H1 (cell line): ENCODE measurements around the gene ACTG1. TPM values are rescaled to one million over a fixed set of nuclear protein-coding genes. Genes with fewer than 3 reads are reported as not detected.

Source experiments
- CTCF ChIA-PET: fragments of 300-600 bp; sonication (Branson Sonifier 250); formaldehyde crosslinking; loops from one replicate; lab custom pipeline; 2021; ENCODE audit not compliant: partially characterized antibody; lab: Charles Lee
- POLR2A ChIA-PET: fragments of 300-600 bp; sonication (Branson Sonifier 250); formaldehyde crosslinking; loops from one replicate; lab custom pipeline; 2021; ENCODE audit warnings: inconsistent platforms; ENCODE audit not compliant: partially characterized antibody; lab: Charles Lee
- DNase-seq, 2 experiments: peaks; one replicate each; pipeline versions ENCODE4 v3.0.0 to v3.0.0-alpha.2; 2010 to 2022; ENCODE audit warnings: low spot score in 2 of 2, low read depth in 1 of 2, mixed read lengths in 1 of 2
- FAIRE-seq: peaks from 2 replicates; lab custom pipeline; 2011; peaks lifted over from hg19 to GRCh38; lab: Jason Lieb, UNC
- H2AFZ ChIP-seq: 2 replicates; pipeline ENCODE4 v1.8.1; 2012; ENCODE audit warnings: low read length, inconsistent platforms
- H2AK5ac ChIP-seq: 2 replicates; pipeline ENCODE4 v1.6.1; 2013; ENCODE audit warnings: low read depth, low read length
- H2BK120ac ChIP-seq: replicated peaks from 2 replicates; pipeline ENCODE3; 2013; ENCODE audit warnings: low read depth, low read length, inconsistent platforms
- H2BK12ac ChIP-seq: 2 replicates; pipeline ENCODE4 v1.6.1; 2013; ENCODE audit warnings: low read depth, low read length
- H2BK15ac ChIP-seq: 2 replicates; pipeline ENCODE4 v1.6.1; 2013; ENCODE audit warnings: low read length
- H2BK20ac ChIP-seq: 2 replicates; pipeline ENCODE4 v1.6.1; 2013; ENCODE audit warnings: low read length
- H2BK5ac ChIP-seq: 2 replicates; pipeline ENCODE4 v1.6.1; 2013; ENCODE audit warnings: low read depth, low read length
- H3K14ac ChIP-seq: 2 replicates; pipeline ENCODE4 v1.6.1; 2013; ENCODE audit warnings: inconsistent platforms; ENCODE audit not compliant: insufficient read length
- H3K18ac ChIP-seq: 2 replicates; pipeline ENCODE4 v1.6.1; 2013; ENCODE audit warnings: low read length; ENCODE audit errors: extremely low read depth
- H3K23ac ChIP-seq: 2 replicates; pipeline ENCODE4 v1.6.1; 2013; ENCODE audit warnings: inconsistent platforms; ENCODE audit not compliant: insufficient read length
- H3K23me2 ChIP-seq: 2 replicates; pipeline ENCODE4 v1.6.1; 2013; ENCODE audit warnings: low read depth, low read length
- H3K27ac ChIP-seq: 2 replicates; pipeline ENCODE4 v1.6.1; 2011; ENCODE audit warnings: low read depth, low read length, inconsistent platforms
- H3K27me3 ChIP-seq, 4 experiments: replicated peaks in 1 of 4; 1 replicate in 1 of 4; 2 replicates in 3 of 4; pipeline versions ENCODE4 v1.6.1 to v1.8.1; 2011 to 2013; ENCODE audit warnings: low read length in 3 of 4, mild to moderate bottlenecking in 3 of 4, inconsistent platforms in 2 of 4, mixed read lengths in 2 of 4, moderate library complexity in 1 of 4; ENCODE audit not compliant: control insufficient read depth in 3 of 4, insufficient read depth in 3 of 4; ENCODE audit errors: extremely low read depth in 1 of 4
- H3K36me3 ChIP-seq, 4 experiments: 2 replicates each; pipeline versions ENCODE4 v1.6.1 to v1.8.1; 2011 to 2013; ENCODE audit warnings: mild to moderate bottlenecking in 4 of 4, low read length in 3 of 4, moderate library complexity in 2 of 4, control low read depth in 1 of 4, inconsistent platforms in 1 of 4; ENCODE audit not compliant: insufficient read depth in 4 of 4, control insufficient read depth in 2 of 4
- H3K4ac ChIP-seq: replicated peaks from 2 replicates; pipeline ENCODE3; 2013; ENCODE audit warnings: low read length, low read depth, mixed read lengths, inconsistent platforms; ENCODE audit not compliant: insufficient read length
- H3K4me1 ChIP-seq, 4 experiments: replicated peaks in 1 of 4; 1 replicate in 1 of 4; 2 replicates in 3 of 4; pipeline versions ENCODE4 v1.6.1 to v1.8.1; 2011 to 2013; ENCODE audit warnings: low read length in 3 of 4, inconsistent platforms in 2 of 4, mixed read lengths in 1 of 4; ENCODE audit not compliant: insufficient read depth in 4 of 4, control insufficient read depth in 3 of 4
- H3K4me2 ChIP-seq, 2 experiments: 2 replicates each; pipeline versions ENCODE4 v1.6.1 to v1.8.1; 2011 to 2013; ENCODE audit warnings: low read depth in 2 of 2, low read length in 2 of 2, control low read depth in 1 of 2, inconsistent platforms in 1 of 2, mild to moderate bottlenecking in 1 of 2; ENCODE audit not compliant: insufficient read depth in 1 of 2
- H3K4me3 ChIP-seq, 4 experiments: fragments of 200-600, 300-600 bp in 1 of 4; sonication (generic), shearing (Covaris generic), sonication (Bioruptor Twin) in 1 of 4; 2 replicates each; pipeline versions ENCODE4 v1.5.1 to v1.8.1; 2011 to 2016; ENCODE audit warnings: low read length in 4 of 4, low read depth in 3 of 4, control low read depth in 2 of 4, inconsistent platforms in 2 of 4, mild to moderate bottlenecking in 2 of 4, mixed read lengths in 1 of 4, moderate library complexity in 1 of 4; ENCODE audit not compliant: insufficient read depth in 2 of 4; ENCODE audit errors: extremely low read depth in 1 of 4
- H3K56ac ChIP-seq: replicated peaks from 2 replicates; pipeline ENCODE3; 2013; ENCODE audit warnings: low read depth, mild to moderate bottlenecking, mixed read lengths, low read length, inconsistent platforms; ENCODE audit not compliant: insufficient read length
- H3K79me1 ChIP-seq: 2 replicates; pipeline ENCODE4 v1.6.1; 2013; ENCODE audit warnings: low read depth, low read length, control low read depth
- H3K79me2 ChIP-seq, 2 experiments: 2 replicates each; pipeline versions ENCODE4 v1.6.1 to v1.8.1; 2012 to 2013; ENCODE audit warnings: low read length in 2 of 2, mild to moderate bottlenecking in 2 of 2, inconsistent platforms in 1 of 2; ENCODE audit not compliant: insufficient read depth in 2 of 2, control insufficient read depth in 1 of 2
- H3K9ac ChIP-seq, 4 experiments: replicated peaks in 1 of 4; 1 replicate in 1 of 4; 2 replicates in 3 of 4; pipeline versions ENCODE4 v1.6.1 to v1.8.1; 2011 to 2013; ENCODE audit warnings: low read depth in 3 of 4, low read length in 3 of 4, control low read depth in 2 of 4, mild to moderate bottlenecking in 2 of 4, moderate library complexity in 2 of 4, inconsistent platforms in 1 of 4; ENCODE audit errors: extremely low read depth in 1 of 4
- H3K9me3 ChIP-seq, 2 experiments: 2 replicates each; pipeline versions ENCODE4 v1.6.1 to v1.8.1; 2012 to 2013; ENCODE audit warnings: mild to moderate bottlenecking in 2 of 2, moderate library complexity in 2 of 2, control low read depth in 1 of 2, inconsistent platforms in 1 of 2, low read depth in 1 of 2, low read length in 1 of 2, mixed read lengths in 1 of 2; ENCODE audit not compliant: insufficient read depth in 2 of 2
- H4K20me1 ChIP-seq, 2 experiments: replicated peaks in 1 of 2; 2 replicates each; pipeline versions ENCODE3 to v1.8.1; 2011 to 2013; ENCODE audit warnings: inconsistent platforms in 2 of 2, low read length in 2 of 2, mild to moderate bottlenecking in 1 of 2; ENCODE audit not compliant: insufficient read depth in 2 of 2, control insufficient read depth in 1 of 2
- H4K5ac ChIP-seq: 2 replicates; pipeline ENCODE4 v1.6.1; 2013; ENCODE audit warnings: low read length, low read depth, mixed read lengths, inconsistent platforms; ENCODE audit not compliant: insufficient read length
- H4K8ac ChIP-seq: 2 replicates; pipeline ENCODE4 v1.8.0; 2013; ENCODE audit warnings: mild to moderate bottlenecking, moderate library complexity, low read length, inconsistent platforms; ENCODE audit not compliant: insufficient read depth; ENCODE audit errors: extremely low read depth
- H4K91ac ChIP-seq: replicated peaks from 2 replicates; pipeline ENCODE3; 2013; ENCODE audit warnings: low read length, mixed read lengths, inconsistent platforms; ENCODE audit not compliant: insufficient read length
- BCL11A ChIP-seq, 2 experiments: IDR thresholded peaks; one replicate each; pipeline ENCODE4 v1.6.1; 2011; ENCODE audit warnings: low read depth in 2 of 2, low read length in 2 of 2, mild to moderate bottlenecking in 2 of 2
- CHD2 ChIP-seq: IDR thresholded peaks from 2 replicates; pipeline ENCODE4 v1.6.1; 2012; ENCODE audit warnings: low read length, improper control_type of control experiment
- GABPA ChIP-seq: IDR thresholded peaks from 2 replicates; pipeline ENCODE4 v1.6.1; 2011; ENCODE audit warnings: mild to moderate bottlenecking, low read length, moderate library complexity, borderline replicate concordance; ENCODE audit not compliant: insufficient read depth
- POLR2A ChIP-seq, 2 experiments: IDR thresholded peaks; 1 replicate in 1 of 2; 2 replicates in 1 of 2; pipeline ENCODE4 v1.6.1; 2011; ENCODE audit warnings: low read depth in 2 of 2, low read length in 2 of 2, mild to moderate bottlenecking in 2 of 2; ENCODE audit errors: control extremely low read depth in 1 of 2
- SIX5 ChIP-seq: IDR thresholded peaks from 2 replicates; pipeline ENCODE4 v1.6.1; 2011; ENCODE audit warnings: mild to moderate bottlenecking, low read depth, low read length
- YY1 ChIP-seq: IDR thresholded peaks from 2 replicates; pipeline ENCODE4 v1.6.1; 2011; ENCODE audit warnings: low read depth, mild to moderate bottlenecking, low read length
- ZNF274 ChIP-seq: IDR thresholded peaks from 2 replicates; pipeline ENCODE4 v1.7.0; 2012; ENCODE audit warnings: low read length, borderline replicate concordance; ENCODE audit errors: extremely low read depth
- WGBS, 2 experiments: shearing (Covaris generic) in 1 of 2; methylation state at CpG; one replicate each; pipeline versions ENCODE4 v1.1.6 to v1.1.7; 2013 to 2015; ENCODE audit warnings: low lambda C conversion rate in 2 of 2, mixed read lengths in 2 of 2, inconsistent platforms in 1 of 2, low coverage in 1 of 2, missing lambda C conversion rate in 1 of 2; ENCODE audit not compliant: insufficient replicate concordance in 2 of 2, insufficient coverage in 1 of 2, insufficient read length in 1 of 2; ENCODE audit errors: extremely low coverage in 1 of 2, missing lambda C conversion rate in 1 of 2; 5-methylcytosine and 5-hydroxymethylcytosine counted together
- polyA plus RNA-seq, 7 experiments: library from polyadenylated mRNA; depleted of rRNA in 3 of 7; stranded (reverse) in 5 of 7; unstranded in 2 of 7; fragments of >200 nt in 5 of 7; fragments of 200-250 nt in 2 of 7; gene quantifications; 1 replicate in 5 of 7; 2 replicates in 1 of 7; 4 replicates in 1 of 7; pipeline versions ENCODE4 v1.2.1 to v1.2.3, GENCODE V29; 2011 to 2013; ENCODE audit warnings: missing spikeins in 2 of 7, mixed read lengths in 2 of 7
- total RNA-seq: library from RNA; stranded (reverse); fragmentation: NEBNext Ultra II Directional; extraction: Animal tissue kit (Norgen Biotek cat#: 25700); gene quantifications from 2 replicates; pipeline ENCODE4 v1.2.1, GENCODE V29; 2021
- TF ChIP-seq, protein P1 (sequence below), 3 experiments: IDR thresholded peaks; 1 replicate in 2 of 3; 2 replicates in 1 of 3; pipeline versions ENCODE4 v1.5.1 to v1.6.1; 2011; ENCODE audit warnings: low read length in 3 of 3, mild to moderate bottlenecking in 3 of 3, inconsistent platforms in 2 of 3, low read depth in 1 of 3, moderate library complexity in 1 of 3; ENCODE audit not compliant: insufficient read depth in 1 of 3; ENCODE audit errors: control extremely low read depth in 1 of 3

Gene ACTG1
- total and polyA plus RNA-seq, 2 of the 8 experiments (the other 6 are each of a cell fraction or from before 2014, with no cell fraction given), result 3,535 to 5,010 TPM

DNA sequence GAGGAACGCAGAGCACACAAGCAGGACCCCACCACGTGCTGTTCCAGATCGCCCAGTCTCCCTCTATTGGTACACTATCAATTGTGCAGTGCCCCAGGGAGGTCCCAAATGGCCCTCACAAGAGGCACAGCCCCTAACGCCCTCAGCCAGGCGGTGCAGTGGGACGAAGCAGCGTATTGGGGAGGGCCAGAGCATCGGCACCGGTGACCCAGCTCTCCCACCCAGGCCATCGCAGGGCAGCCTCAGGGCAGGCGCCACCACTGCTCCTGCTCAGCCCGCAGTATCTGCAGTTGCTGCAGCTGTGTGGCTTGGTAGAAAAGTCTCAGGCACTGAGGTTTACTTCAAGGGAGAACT lies 45.5 kb upstream of the ACTG1 start:
- no peak overlapping the region for H3K18ac ChIP-seq
- ChIA-PET CTCF (interaction anchor here (0.9 to 2.0 kb wide), 6 partner anchors 10 to 43 kb away, joined by 3 to 8 read pairs (median 3); no protein-coding TSS in a partner anchor), POLR2A (interaction anchor here (1.0 to 1.7 kb wide), 5 partner anchors 12 to 144 kb away, joined by 3 to 11 read pairs (median 3); partner anchors contain the start of genes ARL16 and HGS)
- no peak overlapping the region for H3K4me2 ChIP-seq
- H3K56ac ChIP-seq, result no peak overlapping the region
- H4K5ac ChIP-seq, result no peak overlapping the region
- H3K36me3 ChIP-seq, result peaks cover 4 to 31% (median 6%) of the 10 kb centered on the region in 4 experiments; a peak in 5 of 8 replicates
- H3K27me3 ChIP-seq, result no peaks in the 10 kb centered on the region
- H3K4me3 ChIP-seq, result no peak overlapping the region
- no peak overlapping the region for H3K14ac ChIP-seq
- 93% methylated on average over 12 of the region's 12 CpGs; no CpG with 5 or more reads in 1 of the 2 experiments for WGBS, 2 experiments
- H4K20me1 ChIP-seq, result peaks cover 3 to 4% of the 10 kb centered on the region in 2 experiments
- H2BK15ac ChIP-seq, result no peak overlapping the region
- no peaks in the 10 kb centered on the region for H3K9me3 ChIP-seq
- no peak for FAIRE-seq
- no peak overlapping the region for H2AFZ ChIP-seq
- TF ChIP-seq CHD2, result no peak
- TF ChIP-seq SIX5, result no peak
- TF ChIP-seq, protein P1, sequence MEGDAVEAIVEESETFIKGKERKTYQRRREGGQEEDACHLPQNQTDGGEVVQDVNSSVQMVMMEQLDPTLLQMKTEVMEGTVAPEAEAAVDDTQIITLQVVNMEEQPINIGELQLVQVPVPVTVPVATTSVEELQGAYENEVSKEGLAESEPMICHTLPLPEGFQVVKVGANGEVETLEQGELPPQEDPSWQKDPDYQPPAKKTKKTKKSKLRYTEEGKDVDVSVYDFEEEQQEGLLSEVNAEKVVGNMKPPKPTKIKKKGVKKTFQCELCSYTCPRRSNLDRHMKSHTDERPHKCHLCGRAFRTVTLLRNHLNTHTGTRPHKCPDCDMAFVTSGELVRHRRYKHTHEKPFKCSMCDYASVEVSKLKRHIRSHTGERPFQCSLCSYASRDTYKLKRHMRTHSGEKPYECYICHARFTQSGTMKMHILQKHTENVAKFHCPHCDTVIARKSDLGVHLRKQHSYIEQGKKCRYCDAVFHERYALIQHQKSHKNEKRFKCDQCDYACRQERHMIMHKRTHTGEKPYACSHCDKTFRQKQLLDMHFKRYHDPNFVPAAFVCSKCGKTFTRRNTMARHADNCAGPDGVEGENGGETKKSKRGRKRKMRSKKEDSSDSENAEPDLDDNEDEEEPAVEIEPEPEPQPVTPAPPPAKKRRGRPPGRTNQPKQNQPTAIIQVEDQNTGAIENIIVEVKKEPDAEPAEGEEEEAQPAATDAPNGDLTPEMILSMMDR (IDR thresholded peaks at IDR 0.05; ENCODE audit: control extremely low read depth in 1 of 3, insufficient read depth in 1 of 3, low read depth in 1 of 3, low read length in 3 of 3), result no peak
- TF ChIP-seq YY1, result no peak
- no peak for TF ChIP-seq POLR2A (IDR thresholded peaks at IDR 0.05; ENCODE audit: control extremely low read depth in 1 of 2, low read depth in 2 of 2, low read length in 2 of 2)
- no peak for TF ChIP-seq GABPA
- no peak for TF ChIP-seq BCL11A (IDR thresholded peaks at IDR 0.05; ENCODE audit: low read depth in 2 of 2, low read length in 2 of 2)
- no peak for TF ChIP-seq ZNF274
- H3K23ac ChIP-seq, result no peak overlapping the region
- H3K79me2 ChIP-seq, result no peaks in the 10 kb centered on the region
- no peak overlapping the region for H2BK120ac ChIP-seq
- H2BK12ac ChIP-seq, result no peak overlapping the region
- H3K9ac ChIP-seq, result no peak overlapping the region
- DNase-seq, result no peak
- no peak overlapping the region for H3K4ac ChIP-seq
- H3K27ac ChIP-seq, result no peak overlapping the region
- H2AK5ac ChIP-seq, result no peak overlapping the region
- H2BK5ac ChIP-seq, result no peak overlapping the region
- no peak overlapping the region for H4K91ac ChIP-seq
- H4K8ac ChIP-seq, result no peak overlapping the region
- no peaks in the 10 kb centered on the region for H3K79me1 ChIP-seq
- peaks cover 3 to 10% (median 8%) of the 10 kb centered on the region in 4 experiments for H3K4me1 ChIP-seq
- H2BK20ac ChIP-seq, result no peak overlapping the region
- H3K23me2 ChIP-seq, result peaks cover 5% of the 10 kb centered on the region; the same call in 1 of the 2 replicates
